Measurements from ENCODE around the gene TSC22D2. TPM values are rescaled to one million over a fixed set of nuclear protein-coding genes. Genes with fewer than 3 reads are reported as not detected.

TSC22D2 gene
- total RNA-seq, 1 donor from 2014 or later = 22.7 TPM

GRCh38 chr3:150447084-150447483 lies 39.0 kb downstream of the TSC22D2 start:
- peaks cover 4% of the 10 kb centered on the region for H3K36me3 Mint-ChIP-seq (ENCODE audit: low read depth)
- intact Hi-C loops (cut with micrococcal nuclease) = no loop called here
- H3K27me3 Mint-ChIP-seq (ENCODE audit: insufficient read depth) = no peaks in the 10 kb centered on the region
- H3K4me3 Mint-ChIP-seq = no peak overlapping the region
- no peaks in the 10 kb centered on the region for H3K9me3 Mint-ChIP-seq
- no peak overlapping the region for H3K27ac Mint-ChIP-seq
- no peak for DNase-seq (ENCODE audit: low spot score)
- peaks cover 15% of the 10 kb centered on the region for H3K4me1 Mint-ChIP-seq (ENCODE audit: low read depth)

- DNase-seq (ENCODE audit: low spot score) = no peak
- Mint-ChIP-seq H3K4me1 (ENCODE audit: low read depth) (peaks cover 15% of the 10 kb centered on the region), H3K27me3 (ENCODE audit: insufficient read depth) (no peaks in the 10 kb centered on the region), H3K36me3 (ENCODE audit: low read depth) (peaks cover 2% of the 10 kb centered on the region), H3K27ac (no peak overlapping the region), H3K9me3 (no peaks in the 10 kb centered on the region), H3K4me3 (no peak overlapping the region)
- intact Hi-C loops (cut with micrococcal nuclease) = no loop called here
Observed at GRCh38 chr3:150447631-150448465, 39.8 kb downstream of the TSC22D2 start.

DNA sequence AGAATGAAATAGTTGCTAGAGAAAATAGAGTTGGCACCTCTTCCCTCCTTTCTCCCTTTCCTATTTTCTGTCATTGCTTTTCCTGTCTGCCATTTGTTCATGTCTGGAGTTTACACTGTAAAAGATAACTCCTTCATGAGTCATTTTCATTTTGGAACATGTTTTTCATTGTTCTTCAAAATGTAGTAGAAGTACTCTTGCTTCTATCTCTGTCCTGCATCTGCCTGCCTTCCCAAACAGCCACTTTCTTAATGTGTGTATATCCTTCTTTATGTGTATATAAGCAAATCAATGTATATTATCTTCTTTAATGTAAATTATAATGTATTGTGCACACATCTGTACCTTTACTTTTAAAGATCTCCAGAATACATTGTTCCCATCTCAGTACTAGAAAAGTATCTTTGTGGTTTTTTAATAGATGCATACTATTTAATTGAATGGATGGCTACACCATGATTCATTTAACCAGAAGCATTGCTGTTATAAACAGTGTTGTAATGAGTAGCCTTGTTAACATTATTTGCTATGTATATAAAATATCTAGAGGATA lies 41.1 kb downstream of the TSC22D2 start:
- no peak overlapping the region for H3K27ac Mint-ChIP-seq
- no peak overlapping the region for H3K4me3 Mint-ChIP-seq

DNA sequence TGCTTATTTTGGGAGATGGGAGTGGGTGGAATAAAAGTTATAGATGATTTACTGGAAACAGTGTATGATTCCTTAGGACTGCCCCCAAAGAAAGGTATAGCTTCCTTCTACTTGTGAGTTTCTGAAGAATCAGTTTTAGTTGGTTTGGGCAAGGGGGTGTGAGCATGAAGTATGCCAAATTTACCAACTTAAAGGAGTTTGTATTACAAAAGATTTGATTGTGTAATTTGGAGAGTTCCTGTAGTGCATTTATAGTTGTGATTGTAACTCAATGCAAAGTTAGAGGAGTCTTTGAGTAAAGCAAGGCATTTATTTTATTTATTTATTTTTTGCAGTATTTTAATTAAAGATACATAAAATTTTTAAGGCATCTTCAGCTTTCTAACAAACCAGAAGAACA lies 42.8 kb downstream of the TSC22D2 start:
- no peak overlapping the region for H3K27ac Mint-ChIP-seq
- intact Hi-C loops (cut with micrococcal nuclease) = no loop called here
- H3K9me3 Mint-ChIP-seq = no peaks in the 10 kb centered on the region

More for the DNA sequence above, 41.1 kb downstream of the TSC22D2 start:
- intact Hi-C loops (cut with micrococcal nuclease) = no loop called here
- no peaks in the 10 kb centered on the region for H3K27me3 Mint-ChIP-seq (ENCODE audit: insufficient read depth)
- H3K36me3 Mint-ChIP-seq (ENCODE audit: low read depth) = peaks cover under 1% of the 10 kb centered on the region
- no peak for DNase-seq (ENCODE audit: low spot score)
- H3K4me1 Mint-ChIP-seq (ENCODE audit: low read depth) = peaks cover 15% of the 10 kb centered on the region
- H3K9me3 Mint-ChIP-seq = no peaks in the 10 kb centered on the region

DNA sequence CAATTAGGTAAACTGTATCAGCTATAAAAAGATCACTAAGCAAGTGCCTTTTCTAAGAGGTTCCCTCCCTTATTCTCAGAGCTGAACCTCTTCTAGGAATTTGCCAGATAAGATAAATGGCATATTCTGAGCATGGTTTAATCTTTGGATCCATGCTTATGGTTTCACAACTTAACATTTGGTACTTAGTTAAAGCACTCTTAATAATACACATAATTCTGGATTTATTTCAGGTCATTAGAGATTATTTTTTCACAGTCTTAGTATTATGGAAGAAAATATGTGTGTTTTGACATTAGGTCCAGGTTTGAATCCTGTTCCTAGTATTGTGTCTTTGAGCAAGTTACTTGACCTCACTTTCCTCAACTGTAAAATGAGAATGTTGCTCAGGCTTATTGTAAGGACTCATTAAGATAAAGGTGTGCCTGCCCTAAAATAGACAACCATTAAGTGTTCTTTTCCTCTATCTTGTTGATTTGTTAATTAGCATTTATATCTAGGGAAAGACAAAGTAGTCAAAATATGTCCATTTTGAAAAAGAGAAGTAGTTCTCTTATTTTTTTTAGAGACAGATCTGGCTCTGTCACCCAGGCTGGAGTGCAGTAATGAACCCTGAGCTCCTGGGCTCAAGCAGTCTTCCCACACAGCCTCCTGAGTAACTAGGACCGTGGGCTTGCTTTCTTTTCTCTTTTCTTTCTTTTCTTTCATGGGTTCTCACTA lies 43.4 kb downstream of the TSC22D2 start:
- no peaks in the 10 kb centered on the region for H3K36me3 Mint-ChIP-seq (ENCODE audit: low read depth)
- H3K9me3 Mint-ChIP-seq = no peaks in the 10 kb centered on the region
- no peak for DNase-seq (ENCODE audit: low spot score)
- H3K27ac Mint-ChIP-seq = no peak overlapping the region
- peaks cover 15% of the 10 kb centered on the region for H3K4me1 Mint-ChIP-seq (ENCODE audit: low read depth)
- intact Hi-C loops (cut with micrococcal nuclease) = no loop called here
- H3K4me3 Mint-ChIP-seq = no peak overlapping the region
- no peaks in the 10 kb centered on the region for H3K27me3 Mint-ChIP-seq (ENCODE audit: insufficient read depth)

More for the DNA sequence above, 42.8 kb downstream of the TSC22D2 start:
- no peaks in the 10 kb centered on the region for H3K27me3 Mint-ChIP-seq (ENCODE audit: insufficient read depth)
- no peaks in the 10 kb centered on the region for H3K36me3 Mint-ChIP-seq (ENCODE audit: low read depth)
- peaks cover 15% of the 10 kb centered on the region for H3K4me1 Mint-ChIP-seq (ENCODE audit: low read depth)
- H3K4me3 Mint-ChIP-seq = no peak overlapping the region
- no peak for DNase-seq (ENCODE audit: low spot score)

- Mint-ChIP-seq H3K27me3 (ENCODE audit: insufficient read depth) (no peaks in the 10 kb centered on the region), H3K4me3 (no peak overlapping the region), H3K9me3 (no peaks in the 10 kb centered on the region), H3K27ac (no peak overlapping the region), H3K4me1 (ENCODE audit: low read depth) (peaks cover 15% of the 10 kb centered on the region), H3K36me3 (ENCODE audit: low read depth) (peaks cover 6% of the 10 kb centered on the region)
- DNase-seq (ENCODE audit: low spot score) = no peak
- intact Hi-C loops (cut with micrococcal nuclease) = no loop called here
Observed at GRCh38 chr3:150453353-150453752, 45.3 kb downstream of the TSC22D2 start.

GRCh38 chr3:150454085-150454484 lies 46.0 kb downstream of the TSC22D2 start:
- Mint-ChIP-seq H3K27me3 (ENCODE audit: insufficient read depth) (no peaks in the 10 kb centered on the region), H3K4me1 (ENCODE audit: low read depth) (peaks cover 12% of the 10 kb centered on the region)
- intact Hi-C loops (cut with micrococcal nuclease) = no loop called here

GRCh38 chr3:150454622-150455021 lies 46.5 kb downstream of the TSC22D2 start:
- intact Hi-C loops (cut with micrococcal nuclease) = no loop called here
- Mint-ChIP-seq H3K36me3 (ENCODE audit: low read depth) (peaks cover 15% of the 10 kb centered on the region), H3K9me3 (no peaks in the 10 kb centered on the region)

More at GRCh38 chr3:150454085-150454484, 46.0 kb downstream of the TSC22D2 start:
- Mint-ChIP-seq H3K9me3 (no peaks in the 10 kb centered on the region), H3K27ac (no peak overlapping the region), H3K36me3 (ENCODE audit: low read depth) (peaks cover 12% of the 10 kb centered on the region), H3K4me3 (no peak overlapping the region)
- no peak for DNase-seq (ENCODE audit: low spot score)

GRCh38 chr3:150455341-150455740 lies 47.2 kb downstream of the TSC22D2 start:
- Mint-ChIP-seq H3K36me3 (ENCODE audit: low read depth) (peaks cover 15% of the 10 kb centered on the region), H3K4me3 (no peak overlapping the region), H3K4me1 (ENCODE audit: low read depth) (peaks cover 6% of the 10 kb centered on the region), H3K27ac (no peak overlapping the region), H3K9me3 (no peaks in the 10 kb centered on the region), H3K27me3 (ENCODE audit: insufficient read depth) (no peaks in the 10 kb centered on the region)
- intact Hi-C loops (cut with micrococcal nuclease) = no loop called here
- no peak for DNase-seq (ENCODE audit: low spot score)

More at GRCh38 chr3:150454622-150455021, 46.5 kb downstream of the TSC22D2 start:
- Mint-ChIP-seq H3K4me1 (ENCODE audit: low read depth) (peaks cover 7% of the 10 kb centered on the region), H3K4me3 (no peak overlapping the region), H3K27me3 (ENCODE audit: insufficient read depth) (no peaks in the 10 kb centered on the region), H3K27ac (no peak overlapping the region)
- no peak for DNase-seq (ENCODE audit: low spot score)

GRCh38 chr3:150458001-150458400 lies 49.9 kb downstream of the TSC22D2 start:
- Mint-ChIP-seq H3K9me3 (no peaks in the 10 kb centered on the region), H3K27me3 (ENCODE audit: insufficient read depth) (no peaks in the 10 kb centered on the region), H3K27ac (no peak overlapping the region), H3K4me3 (no peak overlapping the region), H3K4me1 (ENCODE audit: low read depth) (no peaks in the 10 kb centered on the region), H3K36me3 (ENCODE audit: low read depth) (peaks cover 18% of the 10 kb centered on the region)
- intact Hi-C loops (cut with micrococcal nuclease) = no loop called here
- no peak for DNase-seq (ENCODE audit: low spot score)

DNA sequence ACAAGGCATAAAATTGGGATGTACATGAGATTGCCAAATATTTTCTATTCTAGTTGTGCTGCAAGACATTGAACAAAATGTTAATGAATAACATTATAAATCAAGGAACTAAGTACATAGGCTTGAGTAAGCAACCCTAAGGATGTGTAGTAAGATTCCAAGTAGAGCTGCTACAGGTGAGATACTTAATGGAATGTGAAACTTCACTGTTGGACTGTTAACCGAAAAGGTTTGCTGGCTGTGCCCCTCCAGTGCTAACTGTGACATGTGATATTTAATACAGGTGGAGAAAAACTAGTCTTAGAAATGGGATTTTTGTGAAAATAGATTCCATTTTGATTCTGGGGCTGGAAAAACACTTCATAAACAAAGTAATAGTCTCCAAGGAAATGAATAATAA lies 52.4 kb downstream of the TSC22D2 start:
- no peaks in the 10 kb centered on the region for H3K4me1 Mint-ChIP-seq (ENCODE audit: low read depth)
- H3K27ac Mint-ChIP-seq = no peak overlapping the region
- H3K9me3 Mint-ChIP-seq = no peaks in the 10 kb centered on the region
- no peaks in the 10 kb centered on the region for H3K27me3 Mint-ChIP-seq (ENCODE audit: insufficient read depth)
- intact Hi-C loops (cut with micrococcal nuclease) = no loop called here
- no peak overlapping the region for H3K4me3 Mint-ChIP-seq
- peaks cover 18% of the 10 kb centered on the region for H3K36me3 Mint-ChIP-seq (ENCODE audit: low read depth)
- DNase-seq (ENCODE audit: low spot score) = no peak

- Mint-ChIP-seq H3K4me3 (no peak overlapping the region), H3K36me3 (ENCODE audit: low read depth) (peaks cover 18% of the 10 kb centered on the region), H3K4me1 (ENCODE audit: low read depth) (no peaks in the 10 kb centered on the region), H3K9me3 (no peaks in the 10 kb centered on the region), H3K27ac (no peak overlapping the region), H3K27me3 (ENCODE audit: insufficient read depth) (no peaks in the 10 kb centered on the region)
- intact Hi-C loops (cut with micrococcal nuclease) = no loop called here
- DNase-seq (ENCODE audit: low spot score) = no peak
Observed at GRCh38 chr3:150461399-150461798, 53.3 kb downstream of the TSC22D2 start.

DNA sequence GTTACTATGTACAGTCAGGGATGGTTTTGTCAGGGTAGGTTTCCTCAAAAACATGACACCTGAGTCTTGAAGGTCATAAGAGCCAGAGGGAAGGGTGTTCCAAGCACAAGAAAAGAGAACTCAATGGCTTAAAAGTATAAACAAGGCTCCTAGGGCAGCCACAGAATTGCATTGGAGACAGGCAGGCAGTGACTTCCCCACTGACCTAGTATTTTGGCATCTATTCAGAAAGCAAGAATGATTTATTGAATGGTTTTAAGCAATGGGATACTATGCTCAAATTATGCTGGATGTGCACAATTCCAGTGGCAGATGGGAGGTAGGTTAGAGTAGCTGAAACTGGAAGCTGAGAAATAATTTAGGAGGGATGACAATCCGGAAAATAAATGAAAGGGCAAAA lies 54.0 kb downstream of the TSC22D2 start:
- Mint-ChIP-seq H3K27me3 (ENCODE audit: insufficient read depth) (no peaks in the 10 kb centered on the region), H3K36me3 (ENCODE audit: low read depth) (peaks cover 19% of the 10 kb centered on the region), H3K9me3 (no peaks in the 10 kb centered on the region), H3K27ac (no peak overlapping the region), H3K4me1 (ENCODE audit: low read depth) (no peaks in the 10 kb centered on the region), H3K4me3 (no peak overlapping the region)
- DNase-seq (ENCODE audit: low spot score) = no peak
- intact Hi-C loops (cut with micrococcal nuclease) = no loop called here
